Activated naive CD4-positive, alpha-beta T cell (primary cell): ENCODE measurements around the gene SLMAP.
A peak's percentile ranks its signal among the peaks of the same experiment; 100 is the strongest.

Source experiments
- DNase-seq, 4 experiments: peaks; one replicate each; lab custom pipeline; 2025; lab: John Stamatoyannopoulos, UW

The SLMAP gene, protein sequence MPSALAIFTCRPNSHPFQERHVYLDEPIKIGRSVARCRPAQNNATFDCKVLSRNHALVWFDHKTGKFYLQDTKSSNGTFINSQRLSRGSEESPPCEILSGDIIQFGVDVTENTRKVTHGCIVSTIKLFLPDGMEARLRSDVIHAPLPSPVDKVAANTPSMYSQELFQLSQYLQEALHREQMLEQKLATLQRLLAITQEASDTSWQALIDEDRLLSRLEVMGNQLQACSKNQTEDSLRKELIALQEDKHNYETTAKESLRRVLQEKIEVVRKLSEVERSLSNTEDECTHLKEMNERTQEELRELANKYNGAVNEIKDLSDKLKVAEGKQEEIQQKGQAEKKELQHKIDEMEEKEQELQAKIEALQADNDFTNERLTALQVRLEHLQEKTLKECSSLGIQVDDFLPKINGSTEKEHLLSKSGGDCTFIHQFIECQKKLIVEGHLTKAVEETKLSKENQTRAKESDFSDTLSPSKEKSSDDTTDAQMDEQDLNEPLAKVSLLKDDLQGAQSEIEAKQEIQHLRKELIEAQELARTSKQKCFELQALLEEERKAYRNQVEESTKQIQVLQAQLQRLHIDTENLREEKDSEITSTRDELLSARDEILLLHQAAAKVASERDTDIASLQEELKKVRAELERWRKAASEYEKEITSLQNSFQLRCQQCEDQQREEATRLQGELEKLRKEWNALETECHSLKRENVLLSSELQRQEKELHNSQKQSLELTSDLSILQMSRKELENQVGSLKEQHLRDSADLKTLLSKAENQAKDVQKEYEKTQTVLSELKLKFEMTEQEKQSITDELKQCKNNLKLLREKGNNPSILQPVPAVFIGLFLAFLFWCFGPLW

GRCh38 chr3:57755741-57756527 is at the start of gene SLMAP:
TSS of gene SLMAP (plus strand) at chr3:57756309. CDS start at chr3:57757652, 1,343 bp downstream.
- DNase-seq: peak; percentile 75 to 90 (median 88)

DNA sequence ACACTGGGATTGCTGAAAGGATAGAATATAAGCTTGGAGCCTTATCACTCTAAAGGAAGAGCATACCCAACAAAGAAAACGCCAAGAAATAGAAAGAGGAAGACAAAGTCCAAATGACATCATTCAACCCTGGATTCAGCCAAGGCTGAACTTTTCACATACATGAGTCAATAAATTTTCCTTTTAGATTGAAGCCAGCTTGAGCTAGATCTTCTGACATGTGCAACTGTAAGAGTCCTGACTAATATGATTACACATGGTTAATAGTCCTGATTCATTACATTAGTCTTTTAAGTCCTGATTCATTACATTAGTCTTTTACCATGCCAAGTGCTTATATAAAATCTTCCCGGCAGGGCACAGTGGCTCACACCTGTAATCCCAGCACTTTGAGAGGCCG is 49.6 kb upstream of the SLMAP start:
- DNase-seq: no peak

DNA sequence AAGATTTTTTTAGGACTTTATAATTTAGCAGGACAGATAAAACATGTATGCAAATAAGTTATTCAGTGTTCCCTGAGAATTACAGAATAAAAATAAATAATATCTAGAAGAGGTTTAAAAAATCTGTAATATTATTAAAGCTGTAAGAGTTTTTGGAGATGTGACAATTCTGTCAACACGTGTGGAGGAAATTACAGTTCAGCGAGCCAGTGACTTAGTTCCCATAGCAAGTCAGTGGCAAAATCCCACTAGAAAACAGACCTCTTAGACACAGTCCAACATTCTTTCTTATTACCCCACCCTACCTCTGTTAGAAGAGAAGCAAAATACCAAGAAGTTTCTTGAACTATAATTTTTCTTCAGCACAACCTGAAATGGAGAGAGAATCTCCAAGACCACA is 47.1 kb upstream of the SLMAP start:
- no peak for DNase-seq

DNA sequence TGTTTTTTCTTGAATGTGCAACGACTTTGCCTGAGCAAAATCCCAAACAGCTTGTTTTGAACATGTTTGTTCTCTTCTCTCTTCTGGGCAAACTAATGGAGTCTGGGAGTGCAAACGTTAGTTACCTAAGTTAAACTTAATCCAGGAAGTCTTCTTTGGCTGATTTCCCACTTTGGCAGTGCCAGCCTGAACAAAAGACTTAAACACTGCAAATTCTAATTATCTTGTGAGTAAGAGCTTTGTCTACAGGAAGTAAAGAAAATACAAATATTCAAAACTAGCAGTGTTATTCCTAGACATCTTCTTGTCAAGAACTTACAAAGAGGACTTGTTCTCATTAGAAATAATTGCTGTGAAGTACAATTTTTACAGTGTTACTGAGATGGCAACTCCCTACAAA is 46.5 kb upstream of the SLMAP start:
- DNase-seq: no peak

- no peak for DNase-seq
These were observed 40.4 kb upstream of the SLMAP start for GRCh38 chr3:57715686-57716085.

DNA sequence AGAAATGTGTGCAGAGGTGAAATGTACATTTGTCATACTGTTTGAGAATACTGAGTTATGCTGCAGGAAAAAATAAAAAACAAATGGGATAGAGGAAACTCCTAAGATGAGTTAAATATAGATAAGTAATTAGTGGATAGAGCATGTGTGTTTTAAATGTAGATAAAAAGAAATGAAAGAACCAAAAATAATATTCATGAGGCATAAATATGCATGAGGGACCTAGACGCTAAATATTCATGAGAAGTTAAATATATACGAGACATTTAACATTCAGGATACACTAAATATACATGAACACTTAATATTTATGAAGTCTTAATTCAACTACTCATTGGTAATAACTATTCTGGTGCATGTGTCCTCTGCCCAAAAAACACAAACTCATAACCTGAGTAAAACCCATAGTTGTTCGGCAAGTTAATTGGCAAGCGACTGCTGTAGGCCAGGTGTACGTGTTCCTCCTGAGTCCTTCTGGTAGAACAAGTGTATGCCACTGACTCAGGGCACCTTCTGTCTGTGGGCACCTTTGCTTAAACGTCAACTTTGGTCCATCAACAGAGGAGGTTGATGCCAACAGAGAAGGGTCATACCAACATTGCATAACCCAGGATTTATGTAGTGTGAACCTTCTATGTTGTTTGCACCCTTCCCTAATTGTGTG is 38.8 kb upstream of the SLMAP start:
- DNase-seq: no peak

- no peak for DNase-seq
These were observed 38.0 kb upstream of the SLMAP start for GRCh38 chr3:57718118-57718517.

GRCh38 chr3:57726397-57726796 is 29.7 kb upstream of the SLMAP start:
- DNase-seq: no peak

DNA sequence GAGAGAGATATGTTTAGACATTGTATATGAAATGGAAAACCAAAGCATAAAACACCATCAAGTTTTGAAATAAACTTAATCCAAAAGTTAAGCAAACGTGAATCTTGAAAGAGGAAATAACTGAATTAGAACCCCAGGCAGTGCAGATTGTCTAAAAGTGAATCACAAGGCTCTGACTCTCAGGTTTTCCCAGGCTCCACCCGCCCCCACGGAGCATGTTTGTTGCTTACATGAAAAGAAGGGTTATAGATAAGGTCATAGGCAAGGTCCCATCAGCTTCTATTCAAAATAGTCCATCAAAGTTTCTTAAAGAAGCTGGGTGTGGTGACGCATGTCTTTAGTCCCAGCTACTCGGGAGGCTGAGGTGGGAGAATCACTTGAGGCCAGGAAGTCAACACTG is 29.0 kb upstream of the SLMAP start:
- no peak for DNase-seq

- DNase-seq: no peak
These were observed 26.6 kb upstream of the SLMAP start for GRCh38 chr3:57729334-57730045.

DNA sequence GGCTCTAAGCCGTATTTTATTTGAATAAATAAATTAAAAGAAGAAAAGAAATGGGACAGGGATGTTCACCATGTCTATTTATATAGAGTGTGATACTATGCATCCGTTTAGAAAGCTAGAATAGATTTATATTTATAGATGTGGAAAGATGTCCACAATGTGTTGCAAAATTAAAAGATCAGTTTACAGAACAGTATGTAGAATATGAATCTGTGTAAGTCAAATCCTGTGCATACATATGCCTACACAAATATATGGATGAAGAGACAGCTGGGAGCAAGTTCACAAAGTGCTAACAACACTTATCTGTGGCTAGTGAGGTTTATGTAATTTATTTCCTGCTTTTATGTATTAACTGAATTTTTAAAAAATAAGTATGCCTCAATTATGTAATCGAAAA is 25.4 kb upstream of the SLMAP start:
- no peak for DNase-seq

- DNase-seq: no peak
These were observed 24.8 kb upstream of the SLMAP start for GRCh38 chr3:57731311-57731710.

- no peak for DNase-seq
These were observed 22.3 kb upstream of the SLMAP start for GRCh38 chr3:57733790-57734189.

DNA sequence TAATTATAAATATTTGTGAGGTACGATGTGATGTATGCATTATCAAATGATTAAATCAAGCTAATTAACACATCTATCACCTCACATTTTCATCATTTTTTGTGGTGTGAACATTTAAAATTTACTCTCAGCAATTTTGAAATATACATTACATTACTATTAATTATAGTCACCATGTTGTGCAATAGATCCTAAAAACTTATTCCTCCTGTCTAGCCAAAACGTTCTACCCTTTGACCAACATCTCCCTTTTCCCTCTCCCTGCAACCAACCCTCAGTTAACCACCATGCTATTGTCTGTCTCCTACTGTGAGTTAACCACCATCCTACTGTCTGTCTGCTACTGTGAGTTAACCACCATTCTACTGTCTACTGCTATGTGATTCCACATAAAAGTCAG is 20.7 kb upstream of the SLMAP start:
- no peak for DNase-seq

- no peak for DNase-seq
These were observed 18.3 kb upstream of the SLMAP start for GRCh38 chr3:57737840-57738239.

- DNase-seq: no peak
These were observed 17.7 kb upstream of the SLMAP start for GRCh38 chr3:57738391-57738790.

- DNase-seq: no peak
These were observed 16.1 kb upstream of the SLMAP start for GRCh38 chr3:57740027-57740426.

DNA sequence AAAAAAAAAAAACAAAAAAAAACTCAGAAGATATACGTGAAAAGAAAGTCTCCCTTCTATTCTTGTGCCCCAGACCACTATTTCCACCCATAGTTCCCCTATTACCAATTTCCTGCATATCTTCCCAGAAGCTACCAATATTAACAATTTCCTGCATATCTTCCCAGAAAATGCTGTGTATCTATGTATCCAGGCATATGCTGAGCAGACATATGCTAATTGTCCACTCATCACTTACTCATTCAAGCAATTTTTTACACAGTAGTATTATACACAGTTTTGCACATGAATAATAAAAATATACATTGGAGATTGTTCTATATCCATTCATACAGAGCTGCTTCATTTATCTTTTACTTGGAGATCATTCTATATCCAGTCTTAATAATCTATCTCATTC is 12.6 kb upstream of the SLMAP start:
- no peak for DNase-seq

DNA sequence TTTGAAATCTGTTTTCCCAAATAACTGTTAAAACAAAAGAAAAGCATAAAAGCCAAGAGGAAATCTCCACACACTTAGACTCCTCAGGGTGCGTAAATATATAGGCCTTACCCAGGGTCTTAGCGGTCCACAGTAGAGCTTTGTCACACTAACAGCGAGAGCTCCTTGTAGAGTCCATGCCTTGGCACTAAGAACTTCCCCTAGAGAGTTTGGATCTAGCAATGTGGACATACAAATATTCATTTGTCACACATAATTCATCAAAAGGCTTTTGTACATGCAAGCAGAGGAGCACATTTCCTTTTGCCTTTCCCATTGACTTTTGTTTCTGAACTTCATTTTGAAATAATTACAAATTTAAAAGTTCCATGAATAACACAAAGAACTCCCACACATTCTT is 11.0 kb upstream of the SLMAP start:
- DNase-seq: no peak

DNA sequence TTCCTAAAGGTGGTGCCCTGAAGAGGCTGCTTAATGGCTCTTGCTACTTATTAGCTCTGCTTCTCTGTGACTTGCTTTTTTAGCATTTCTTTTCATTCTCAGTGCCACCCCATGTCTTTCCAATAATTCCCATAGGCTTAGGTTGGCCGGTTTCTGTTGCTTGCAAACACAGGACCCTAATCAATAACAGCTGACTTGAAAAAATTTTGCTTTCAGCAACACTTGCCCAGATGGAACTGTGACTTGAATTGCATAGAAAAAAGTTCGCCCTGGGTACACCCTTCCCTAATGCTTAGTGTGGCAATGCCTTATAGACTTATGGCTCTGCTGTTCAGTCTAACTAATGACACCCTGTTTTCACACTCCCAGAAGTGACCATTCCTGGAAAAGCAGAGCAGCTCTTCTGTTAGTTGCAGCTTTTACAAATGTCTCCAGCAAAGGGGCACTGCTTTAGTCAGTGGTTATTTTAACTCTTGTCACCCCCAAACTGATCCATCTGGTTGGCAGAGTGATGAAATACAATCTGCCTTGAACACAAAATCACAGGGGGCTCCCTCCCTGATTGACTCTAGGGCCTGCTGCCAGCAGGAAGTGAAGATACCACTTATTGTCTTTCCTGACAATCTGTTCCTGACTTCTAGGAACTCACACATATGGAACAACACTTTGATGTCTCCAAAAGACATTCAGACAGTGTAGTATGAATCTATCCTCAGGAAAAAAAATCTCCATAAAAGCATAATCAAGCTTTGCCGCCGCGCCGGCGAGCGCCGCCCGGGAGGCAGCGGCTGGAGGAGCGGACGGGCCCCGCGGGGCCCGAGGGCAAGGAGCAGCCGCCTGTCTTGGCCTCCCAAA is 9.7 kb upstream of the SLMAP start:
- DNase-seq: no peak
